NCI-H187 treated with DMSO at 0.1 percent for 48 hours (cell line): Measurements from ENCODE around the gene ECHDC3.

Experiments used
- DNase-seq: peaks from one replicate; lab custom pipeline; 2025; lab: John Stamatoyannopoulos, UW

Gene ECHDC3

DNA sequence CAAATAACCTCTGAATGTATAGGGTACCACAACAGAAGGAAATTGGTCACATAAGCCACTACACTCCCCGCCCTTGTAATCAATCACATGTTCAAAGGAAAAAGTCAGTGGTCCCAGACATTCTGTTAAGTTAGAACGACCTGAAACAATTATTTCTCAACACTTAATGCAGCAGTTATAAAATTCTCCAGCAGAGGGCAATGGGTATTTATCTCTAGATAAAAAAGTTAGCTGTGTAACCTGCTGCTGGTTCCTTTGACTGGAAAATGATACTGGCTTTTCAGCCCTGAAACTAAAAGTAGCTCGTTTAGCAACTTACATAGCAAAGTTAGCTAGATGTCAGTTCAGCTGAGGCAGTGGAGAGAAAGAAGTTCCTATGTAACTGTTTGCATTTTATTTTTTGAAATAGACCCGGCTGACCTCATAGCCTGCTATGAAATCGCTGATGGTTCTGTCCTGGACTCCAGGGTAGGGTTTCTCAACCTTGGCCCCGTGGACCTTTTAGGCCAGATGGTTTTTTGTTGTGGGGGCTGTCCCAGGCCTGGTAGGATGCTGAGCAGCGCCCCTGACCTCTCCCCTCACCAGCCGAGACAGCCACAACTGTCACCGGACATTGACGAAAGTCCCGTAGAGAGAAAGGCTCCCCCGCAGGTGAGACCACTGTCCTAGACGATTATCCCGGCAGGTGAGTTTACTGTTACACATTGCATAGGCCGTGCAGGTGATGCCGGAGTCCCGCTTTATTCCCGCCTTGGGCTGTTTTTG lies 40.8 kb downstream of the ECHDC3 start:
- DNase-seq: no peak

DNA sequence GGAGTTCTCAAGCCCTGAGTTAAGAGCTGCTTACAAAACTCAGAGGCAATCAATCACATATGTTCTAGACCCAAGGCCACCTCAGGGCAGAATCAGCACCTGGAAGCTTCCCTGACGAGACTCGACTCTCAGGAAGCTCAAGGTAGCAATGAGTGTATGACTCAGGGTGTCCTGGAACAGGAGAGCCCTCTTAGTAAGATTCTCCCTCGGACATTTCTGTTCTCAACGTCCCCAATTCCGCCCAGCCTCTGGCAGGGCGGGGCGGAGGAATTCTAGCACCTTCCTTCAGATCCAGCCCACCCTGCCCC lies 41.3 kb downstream of the ECHDC3 start:
- DNase-seq: no peak

DNA sequence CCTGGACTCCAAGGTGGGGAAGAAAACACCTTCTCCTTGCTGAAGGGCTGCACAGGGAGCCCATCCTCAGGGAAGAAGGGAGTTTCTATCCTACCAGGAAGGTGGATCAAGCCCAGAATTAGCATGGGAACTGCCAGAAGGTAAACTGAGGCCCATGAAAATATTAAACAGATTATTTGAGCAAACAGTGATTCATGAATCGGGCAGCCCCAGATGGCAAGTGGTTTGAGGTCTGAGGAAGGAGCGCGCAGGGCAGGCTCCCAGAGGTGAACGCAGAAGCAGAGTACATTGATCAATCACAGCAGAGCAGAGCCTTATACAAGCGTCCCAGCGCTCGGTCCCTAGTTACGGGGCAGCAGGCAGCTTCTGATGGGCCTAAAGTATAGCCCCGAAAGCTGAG lies 45.2 kb downstream of the ECHDC3 start:
- DNase-seq: no peak

GRCh38 chr10:11787846-11788245 lies 45.7 kb downstream of the ECHDC3 start:
- no peak for DNase-seq

DNA sequence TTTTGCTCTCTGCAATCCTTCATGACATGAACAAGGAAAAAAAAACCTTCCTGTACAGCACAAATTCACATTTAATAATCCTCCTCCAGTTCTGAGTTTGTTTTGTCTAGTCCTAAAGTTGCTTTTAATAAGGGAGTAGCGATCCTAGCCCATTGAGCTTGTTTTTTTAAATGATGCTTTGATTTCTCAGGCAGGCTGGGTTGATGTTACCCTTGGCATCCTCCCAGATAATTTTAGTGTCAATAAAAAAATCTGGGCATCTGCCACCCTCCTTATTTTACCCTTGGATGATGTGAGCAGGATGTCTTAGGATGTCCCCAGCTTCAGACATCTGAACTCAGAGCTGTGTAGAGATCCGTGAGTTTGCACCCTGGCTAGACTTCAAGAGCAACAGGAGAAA lies 47.1 kb downstream of the ECHDC3 start:
- DNase-seq: no peak

DNA sequence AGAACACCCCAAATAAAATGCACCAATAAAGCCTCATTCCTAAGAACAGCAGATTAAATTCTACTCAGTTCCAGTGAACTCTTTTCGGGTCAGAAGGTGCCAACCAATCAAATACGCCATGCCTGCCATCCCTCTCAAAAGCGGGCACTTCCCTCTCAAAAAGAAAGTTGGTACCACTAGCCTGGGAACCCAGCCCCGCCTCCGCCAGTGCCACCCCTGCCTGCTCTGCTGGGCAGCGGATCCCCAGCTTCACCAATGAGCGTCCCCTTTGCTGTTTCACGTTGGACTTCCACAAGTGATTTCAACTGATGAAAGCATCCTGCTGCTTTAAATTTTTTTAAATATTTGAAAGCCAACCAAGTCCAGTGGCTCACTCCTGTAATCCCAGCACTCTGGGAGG lies 47.8 kb downstream of the ECHDC3 start:
- no peak for DNase-seq

- no peak for DNase-seq
These were observed 51.7 kb downstream of the ECHDC3 start for GRCh38 chr10:11793762-11794479.

GRCh38 chr10:11794566-11794965 lies 52.4 kb downstream of the ECHDC3 start:
- DNase-seq: no peak

DNA sequence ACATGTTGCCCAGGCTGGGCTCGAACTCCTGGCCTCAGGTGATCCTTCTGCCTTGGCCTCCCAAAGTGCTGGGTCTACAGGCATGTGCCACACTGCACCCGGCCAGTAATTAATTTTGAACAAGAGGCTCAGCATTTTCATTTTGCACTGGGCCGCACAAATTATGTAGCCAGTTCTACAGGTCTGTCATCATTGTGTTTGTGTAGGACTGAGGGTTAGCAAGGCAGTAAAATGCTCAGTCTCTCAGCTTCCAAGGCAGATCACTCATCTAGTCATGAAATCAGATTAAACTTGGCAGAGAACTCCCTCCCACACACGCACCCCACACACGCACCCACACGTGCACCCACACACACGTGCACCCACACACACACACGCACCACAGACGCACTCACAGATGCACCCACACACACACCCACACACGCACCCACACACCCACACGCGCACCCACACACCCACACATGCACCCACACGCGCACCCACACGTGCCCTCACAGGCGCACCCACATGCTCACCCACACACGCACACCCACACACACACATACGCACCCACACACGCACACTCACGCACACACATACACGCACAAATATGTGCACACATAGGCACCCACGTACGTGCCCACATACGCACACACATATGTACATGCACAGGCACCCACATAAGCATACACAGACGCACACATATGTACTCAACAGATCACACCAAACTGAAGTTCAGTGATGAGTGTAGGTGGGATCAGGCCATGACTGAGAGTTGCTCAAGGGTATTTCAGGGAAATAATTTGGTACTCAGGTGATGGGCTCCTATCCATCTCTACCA lies 53.1 kb downstream of the ECHDC3 start:
- no peak for DNase-seq

GRCh38 chr10:11796474-11796873 lies 54.3 kb downstream of the ECHDC3 start:
- no peak for DNase-seq

DNA sequence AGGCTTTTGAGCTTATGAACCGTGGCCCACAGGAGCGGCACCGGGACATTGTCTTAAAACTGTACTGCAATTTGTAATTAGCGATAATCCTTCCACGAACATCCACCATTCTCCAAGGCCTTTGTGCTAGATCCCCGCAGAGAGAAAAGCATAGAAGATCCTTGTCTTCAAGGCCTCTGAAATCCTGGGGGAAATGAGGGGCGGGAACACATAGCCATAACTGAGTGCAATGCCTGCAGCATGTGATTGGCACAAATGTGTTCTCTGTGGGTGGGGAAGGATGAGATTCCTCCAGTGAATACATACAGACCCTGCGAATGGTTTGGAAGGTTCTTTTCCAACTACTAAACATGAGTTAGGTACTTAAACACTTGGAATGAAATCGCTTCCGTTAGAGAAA lies 55.1 kb downstream of the ECHDC3 start:
- no peak for DNase-seq

GRCh38 chr10:11797847-11798633 lies 55.9 kb downstream of the ECHDC3 start:
- DNase-seq: no peak

DNA sequence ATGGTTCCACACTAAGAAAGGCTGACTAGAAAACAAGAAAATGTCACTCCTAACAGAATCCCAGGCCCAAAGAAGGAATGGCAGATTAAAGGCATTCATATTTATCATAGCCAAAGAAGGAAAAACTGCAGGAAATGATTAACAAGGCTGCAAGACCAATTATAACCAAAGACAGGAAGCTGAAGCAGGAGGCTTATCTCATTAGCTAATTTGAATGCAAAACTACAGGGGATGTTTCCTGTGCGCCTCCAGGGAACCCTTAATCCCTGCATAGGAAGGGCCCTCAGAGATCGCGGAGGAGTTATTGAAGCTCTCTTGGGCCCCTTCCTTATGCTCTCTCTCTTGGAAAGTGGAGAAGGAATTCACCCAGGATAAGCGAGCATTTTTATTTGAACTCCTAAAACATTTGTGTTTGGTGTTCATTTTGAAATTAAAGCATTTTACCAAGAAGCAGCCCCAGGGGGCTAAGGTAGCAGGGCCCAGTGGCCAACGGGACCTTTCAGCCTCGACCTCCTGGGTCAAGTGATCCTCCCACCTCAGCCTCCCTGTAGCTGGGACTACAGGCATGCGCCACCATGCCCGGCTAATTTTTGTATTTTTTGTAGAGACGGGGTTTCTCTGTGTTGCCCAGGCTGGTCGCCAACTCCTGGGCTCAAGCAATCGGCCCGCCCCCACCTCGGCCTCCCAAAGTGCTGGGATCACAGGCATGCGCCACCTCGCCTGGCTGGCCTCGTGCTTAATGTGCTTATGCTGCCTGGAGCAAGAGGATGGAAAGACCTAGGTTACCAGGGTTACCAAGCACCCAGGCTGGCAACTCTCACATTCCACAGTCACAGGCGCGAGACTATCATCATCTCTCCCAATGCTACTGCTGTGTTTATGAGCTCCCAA lies 56.9 kb downstream of the ECHDC3 start:
- DNase-seq: no peak

DNA sequence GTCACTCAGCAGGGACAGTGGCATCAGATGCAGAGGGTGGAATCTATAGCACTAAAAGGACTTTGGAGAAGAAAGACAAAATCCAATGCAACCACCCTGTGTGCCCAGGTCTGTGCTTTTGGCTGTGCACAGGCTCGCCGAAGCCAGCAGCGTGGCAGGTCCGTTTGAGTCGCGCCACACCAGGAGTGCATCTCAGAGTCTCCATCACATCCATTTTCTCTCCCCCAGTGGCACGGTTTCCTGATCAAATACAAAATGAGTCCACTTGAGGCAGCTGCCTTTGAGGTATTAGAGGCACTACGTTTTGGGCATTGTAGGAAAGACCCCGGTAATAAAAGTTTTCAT lies 57.5 kb downstream of the ECHDC3 start:
- no peak for DNase-seq

DNA sequence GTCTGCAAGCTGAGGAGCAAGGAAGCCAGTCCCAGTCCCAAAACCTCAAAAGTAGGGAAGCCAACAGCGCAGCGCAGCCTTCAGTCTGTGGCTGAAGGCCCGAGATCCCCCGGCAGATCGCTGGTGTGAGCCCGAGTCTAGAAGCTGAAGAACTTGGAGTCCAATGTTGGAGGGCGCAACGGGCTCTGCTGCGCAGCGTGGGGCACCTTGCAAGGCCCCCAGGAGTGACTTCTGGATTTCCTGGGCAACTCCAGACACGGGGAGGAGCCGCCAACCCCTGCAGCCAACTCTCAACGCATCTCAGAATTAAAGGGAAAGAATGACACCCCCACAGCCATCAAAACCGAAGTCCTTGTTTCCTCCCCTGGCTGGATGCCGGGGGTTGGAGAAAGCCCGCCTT lies 62.2 kb downstream of the ECHDC3 start:
- no peak for DNase-seq

GRCh38 chr10:11805792-11806191 lies 63.6 kb downstream of the ECHDC3 start:
- DNase-seq: no peak

GRCh38 chr10:11806706-11807105 lies 64.5 kb downstream of the ECHDC3 start:
- no peak for DNase-seq

GRCh38 chr10:11808808-11809207 lies 66.6 kb downstream of the ECHDC3 start:
- DNase-seq: no peak

GRCh38 chr10:11810313-11810766 lies 68.2 kb downstream of the ECHDC3 start:
- no peak for DNase-seq

DNA sequence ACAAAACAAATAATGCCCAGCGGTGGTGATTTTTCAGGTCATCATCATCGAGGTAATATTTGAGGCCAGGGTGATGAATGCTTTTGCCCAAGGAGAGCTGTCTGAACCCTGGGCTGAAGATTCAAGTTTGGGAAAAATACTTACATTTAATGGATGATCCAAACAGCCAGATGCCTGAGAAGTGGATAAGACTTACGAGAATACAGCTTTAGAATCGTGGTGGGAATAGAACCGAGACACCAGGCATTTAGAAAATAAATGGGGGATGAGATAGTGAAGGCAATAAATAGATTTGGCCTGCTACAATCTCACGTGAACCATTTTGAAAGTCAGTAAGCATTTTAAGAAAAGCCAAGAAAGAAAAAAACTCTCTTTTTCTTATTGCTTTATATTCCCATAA lies 68.8 kb downstream of the ECHDC3 start:
- no peak for DNase-seq

- no peak for DNase-seq
These were observed 71.0 kb downstream of the ECHDC3 start for GRCh38 chr10:11813177-11813576.
